ENCODE results near the gene C19orf25. TPM values are rescaled to one million over a fixed set of nuclear protein-coding genes. Genes with fewer than 3 reads are reported as not detected.

Gene C19orf25
- total and polyA plus RNA-seq, 9 of the 15 experiments (the other 6 are each of a cell fraction or from before 2014, with no cell fraction given): 0.79 to 96.0 (median 36.1) TPM

DNA sequence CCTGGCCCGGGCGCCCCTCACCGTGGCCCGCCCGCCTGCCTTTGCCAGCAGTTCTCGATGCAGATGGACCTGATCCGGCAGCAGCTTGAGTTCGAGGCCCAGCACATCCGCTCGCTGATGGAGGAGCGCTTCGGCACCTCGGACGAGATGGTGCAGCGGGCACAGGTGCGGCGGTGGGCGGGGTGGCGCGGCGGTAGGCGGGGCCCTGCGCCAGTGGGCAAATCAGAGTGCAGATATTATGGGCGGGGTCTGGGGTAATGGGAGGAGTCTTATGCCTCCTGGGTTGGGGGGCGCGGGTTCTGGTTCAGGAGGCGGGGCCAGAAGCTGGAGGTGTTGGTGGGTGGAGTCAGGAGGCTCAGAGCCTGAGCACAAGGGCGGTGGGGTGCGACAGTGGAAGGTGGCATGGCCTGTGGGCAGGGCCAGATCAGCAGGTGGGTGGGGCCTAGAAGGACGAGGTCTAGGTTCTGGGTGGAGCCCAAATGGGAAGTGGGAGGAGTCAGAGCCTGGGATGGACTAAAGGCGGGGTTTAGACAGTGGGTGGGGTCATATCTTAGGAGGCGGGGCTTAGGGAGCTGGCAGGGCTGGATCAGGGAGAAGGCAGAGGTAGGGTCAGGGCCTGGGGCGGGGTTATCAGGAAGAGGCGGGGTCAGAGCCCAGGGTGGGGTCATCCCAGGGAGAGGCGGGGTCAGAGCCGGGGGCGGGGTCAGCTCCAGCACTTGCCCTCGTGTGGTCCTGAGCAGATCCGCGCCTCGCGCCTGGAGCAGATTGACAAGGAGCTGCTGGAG is 23.5 kb downstream of the C19orf25 start (continued):
- TF ChIP-seq ZNF518B (CRISPR knock-in tag; IDR thresholded peaks at IDR 0.05) (no peak), NRF1 (conservative IDR thresholded peaks at IDR 0.05 in 1 of 2, IDR thresholded peaks at IDR 0.05 in 1 of 2) (peak; percentile 76 to 81), XRCC5 (IDR thresholded peaks at IDR 0.05; ENCODE audit: low read depth, low read length) (0 out of 2 replicates have a peak, but pooled peaks have one; percentile 21), ZNF561 (CRISPR knock-in tag; conservative IDR thresholded peaks at IDR 0.05) (no peak), EGR1 (conservative IDR thresholded peaks at IDR 0.05) (no peak), DPF2 (IDR thresholded peaks at IDR 0.05) (no peak), CHD2 (IDR thresholded peaks at IDR 0.05; ENCODE audit: low read depth, low read length) (no peak), HMGN3 (IDR thresholded peaks at IDR 0.05; ENCODE audit: borderline replicate concordance, extremely low read depth, insufficient read length, low read depth, low read length) (peak; percentile 74), CXXC5 (CRISPR knock-in tag; IDR thresholded peaks at IDR 0.05) (0 out of 2 replicates have a peak, but pooled peaks have one; percentile 24), CSDE1 (IDR thresholded peaks at IDR 0.05) (no peak), LARP7 (IDR thresholded peaks at IDR 0.05) (0 out of 2 replicates have a peak, but pooled peaks have one; percentile 26), ETV5 (CRISPR knock-in tag; IDR thresholded peaks at IDR 0.05; ENCODE audit: low read depth) (0 out of 2 replicates have a peak, but pooled peaks have one; percentile 48), KAT7 (CRISPR knock-in tag; IDR thresholded peaks at IDR 0.05; ENCODE audit: borderline replicate concordance) (0 out of 2 replicates have a peak, but pooled peaks have one; percentile 22), NCOR1 (IDR thresholded peaks at IDR 0.05) (no peak), FUS (optimal IDR thresholded peaks at IDR 0.05; ENCODE audit: low read depth, low read length) (no peak), THRAP3 (IDR thresholded peaks at IDR 0.05; ENCODE audit: borderline replicate concordance) (no peak), ZFP30 (CRISPR knock-in tag; IDR thresholded peaks at IDR 0.05; ENCODE audit: borderline replicate concordance) (no peak), NEUROD1 (IDR thresholded peaks at IDR 0.05; ENCODE audit: borderline replicate concordance, low read depth, low read length, partially characterized antibody) (no peak), ZFP91 (CRISPR knock-in tag; IDR thresholded peaks at IDR 0.05) (no peak), ZNF253 (CRISPR knock-in tag; conservative IDR thresholded peaks at IDR 0.05) (no peak), SAP30 (IDR thresholded peaks at IDR 0.05; ENCODE audit: borderline replicate concordance, insufficient read depth, low read depth, low read length, poor library complexity, severe bottlenecking) (no peak), RAD51 (IDR thresholded peaks at IDR 0.05; ENCODE audit: borderline replicate concordance, low read depth) (no peak)
- TF ChIP-seq, protein P1, sequence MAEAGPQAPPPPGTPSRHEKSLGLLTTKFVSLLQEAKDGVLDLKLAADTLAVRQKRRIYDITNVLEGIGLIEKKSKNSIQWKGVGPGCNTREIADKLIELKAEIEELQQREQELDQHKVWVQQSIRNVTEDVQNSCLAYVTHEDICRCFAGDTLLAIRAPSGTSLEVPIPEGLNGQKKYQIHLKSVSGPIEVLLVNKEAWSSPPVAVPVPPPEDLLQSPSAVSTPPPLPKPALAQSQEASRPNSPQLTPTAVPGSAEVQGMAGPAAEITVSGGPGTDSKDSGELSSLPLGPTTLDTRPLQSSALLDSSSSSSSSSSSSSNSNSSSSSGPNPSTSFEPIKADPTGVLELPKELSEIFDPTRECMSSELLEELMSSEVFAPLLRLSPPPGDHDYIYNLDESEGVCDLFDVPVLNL (CRISPR knock-in tag; IDR thresholded peaks at IDR 0.05; ENCODE audit: low read depth): 0 out of 2 replicates have a peak, but pooled peaks have one; percentile 9

All from K562 (cell line).